Panc1 (cell line): ENCODE results near the gene BTBD9. TPM values are rescaled to one million over a fixed set of nuclear protein-coding genes. Genes with fewer than 3 reads are reported as not detected.

Experiments used
- ATAC-seq: fragments of 200-7000 bp; cut with Tn5 transposase; 2 replicates; pipeline ENCODE4 v1.9.1; 2020; ENCODE audit warnings: mild to moderate bottlenecking, moderate library complexity
- BruUV-seq: library from RNA; stranded (reverse); fragments of 400-500 nt; replicated peaks from 2 replicates; lab custom pipeline; 2021; lab: Mats Ljungman, UMichigan
- CTCF ChIA-PET: fragments of 300-600 bp; sonication (Branson Sonifier 250); formaldehyde crosslinking; loops from one replicate; lab custom pipeline; 2022; ENCODE audit warnings: antibody characterized with exemption; lab: Charles Lee
- POLR2A ChIA-PET: fragments of 300-600 bp; sonication (Branson Sonifier 250); formaldehyde crosslinking; loops from one replicate; lab custom pipeline; 2022; ENCODE audit warnings: antibody characterized with exemption; lab: Charles Lee
- DNase-seq: peaks from one replicate; pipeline ENCODE4 v3.0.0-alpha.2; 2010; ENCODE audit warnings: low read depth, low spot score
- H3K27ac ChIP-seq: 2 replicates; pipeline ENCODE4 v1.5.1; 2011; ENCODE audit warnings: mild to moderate bottlenecking, low read length, inconsistent platforms
- H3K27me3 ChIP-seq: fragments of 200-500 bp; sonication (Bioruptor generic); 2 replicates; pipeline ENCODE4 v1.6.0; 2014; ENCODE audit warnings: low read length, inconsistent platforms; ENCODE audit not compliant: control insufficient read depth, insufficient read depth
- H3K36me3 ChIP-seq: fragments of 200-500 bp; sonication (Bioruptor generic); 2 replicates; pipeline ENCODE4 v1.5.1; 2014; ENCODE audit warnings: inconsistent platforms, mild to moderate bottlenecking, low read length, moderate library complexity; ENCODE audit not compliant: control insufficient read depth, insufficient read depth
- H3K4me1 ChIP-seq: 2 replicates; pipeline ENCODE4 v1.5.1; 2011; ENCODE audit warnings: inconsistent platforms, mild to moderate bottlenecking, low read length, moderate library complexity; ENCODE audit not compliant: control insufficient read depth, insufficient read depth
- H3K4me3 ChIP-seq, 2 experiments: 2 replicates each; pipeline ENCODE4 v1.5.1; 2011 to 2012; ENCODE audit warnings: low read depth in 2 of 2, low read length in 2 of 2, mild to moderate bottlenecking in 2 of 2, inconsistent platforms in 1 of 2, moderate library complexity in 1 of 2
- H3K9me3 ChIP-seq: fragments of 200-500 bp; sonication (Bioruptor generic); 2 replicates; pipeline ENCODE4 v1.5.1; 2014; ENCODE audit warnings: low read depth, mild to moderate bottlenecking, inconsistent platforms, low read length, moderate library complexity; ENCODE audit not compliant: control insufficient read depth, insufficient read depth
- CTCF ChIP-seq: fragments of 450-650 bp; IDR thresholded peaks from 2 replicates; pipeline ENCODE4 v1.5.1; 2017; ENCODE audit warnings: mild to moderate bottlenecking
- POLR2AphosphoS5 ChIP-seq: IDR thresholded peaks from 2 replicates; pipeline ENCODE4 v1.6.1; 2012; ENCODE audit warnings: mild to moderate bottlenecking, low read depth, low read length, moderate library complexity
- REST ChIP-seq, 2 experiments: IDR thresholded peaks; 2 replicates each; pipeline ENCODE4 v1.6.1; 2011 to 2012; ENCODE audit warnings: low read depth in 2 of 2, control low read depth in 1 of 2, low read length in 1 of 2, mild to moderate bottlenecking in 1 of 2, moderate library complexity in 1 of 2; ENCODE audit not compliant: insufficient read depth in 1 of 2
- SIN3A ChIP-seq: IDR thresholded peaks from 2 replicates; pipeline ENCODE4 v1.6.1; 2012; ENCODE audit warnings: low read depth, mild to moderate bottlenecking, low read length, moderate library complexity, borderline replicate concordance; ENCODE audit not compliant: insufficient read depth
- TCF7L2 ChIP-seq: IDR thresholded peaks from 2 replicates; pipeline ENCODE4 v1.6.1; 2011; ENCODE audit warnings: mild to moderate bottlenecking, low read depth, low read length, inconsistent platforms
- in situ Hi-C: cut with HindIII; loops from 2 replicates; pipeline ENCODE4 v1.10.0; 2016; ENCODE audit warnings: low sequenced_read_pairs, low pct_unique_long_range_greater_than_20kb
- intact Hi-C: fragments of 100-400 bp; cut with micrococcal nuclease; formaldehyde crosslinking; loops from one replicate; pipeline ENCODE4 v1.10.0; 2022; ENCODE audit not compliant: unreplicated experiment
- total RNA-seq: library from RNA; stranded (reverse); gene quantifications from one replicate; pipeline ENCODE4 v1.2.1, GENCODE V29; 2021; ENCODE audit not compliant: unreplicated experiment

The BTBD9 gene
- total RNA-seq, 1 experiment from 2014 or later = 12.8 TPM

- DNase-seq (no peak), ATAC-seq (peak; percentile 64)
- ChIA-PET POLR2A (interaction anchor here (0.6 kb wide), 4 partner anchors 14 to 427 kb away, joined by 4 to 9 read pairs (median 6); no protein-coding TSS in a partner anchor), CTCF (interaction anchor here (0.6 kb wide), 2 partner anchors 49 to 747 kb away, joined by 7 to 9 read pairs; no protein-coding TSS in a partner anchor)
- peaks cover 3% of the 10 kb centered on the region; the same call in 1 of the 2 replicates for H3K36me3 ChIP-seq
- no peaks in the 10 kb centered on the region for H3K9me3 ChIP-seq
- TF ChIP-seq REST (IDR thresholded peaks at IDR 0.05; ENCODE audit: insufficient read depth in 1 of 2, low read depth in 2 of 2, low read length in 1 of 2) = no peak
- no peak for TF ChIP-seq POLR2AphosphoS5
- TF ChIP-seq TCF7L2 = no peak
- no peak for TF ChIP-seq CTCF
- no peak for TF ChIP-seq SIN3A
- H3K27me3 ChIP-seq = no peaks in the 10 kb centered on the region
- BruUV-seq = no TSS peak
- intact Hi-C loops = no loop called here
- in situ Hi-C loops = no loop called here
- peak overlapping the region; percentile 89 for H3K27ac ChIP-seq
- H3K4me3 ChIP-seq = peak overlapping the region; percentile 67 to 88
- H3K4me1 ChIP-seq = peaks cover 10% of the 10 kb centered on the region; the same call in 1 of the 2 replicates
These were observed 710 bp downstream of the BTBD9 start for GRCh38 chr6:38638941-38639497.

- BruUV-seq = no TSS peak
- ATAC-seq (no peak), DNase-seq (no peak)
- CTCF ChIA-PET = no interaction called here
- no peak overlapping the region for H3K4me3 ChIP-seq
- intact Hi-C loops = no loop called here
- POLR2A ChIA-PET = no interaction called here
- H3K4me1 ChIP-seq = peaks cover 10% of the 10 kb centered on the region; the same call in 1 of the 2 replicates
- in situ Hi-C loops = no loop called here
- peaks cover 3% of the 10 kb centered on the region; the same call in 1 of the 2 replicates for H3K36me3 ChIP-seq
- H3K27me3 ChIP-seq = no peaks in the 10 kb centered on the region
- TF ChIP-seq TCF7L2 = no peak
- no peak for TF ChIP-seq REST (IDR thresholded peaks at IDR 0.05; ENCODE audit: insufficient read depth in 1 of 2, low read depth in 2 of 2, low read length in 1 of 2)
- H3K27ac ChIP-seq = no peak overlapping the region
- H3K9me3 ChIP-seq = no peaks in the 10 kb centered on the region
These were observed 2.0 kb downstream of the BTBD9 start for GRCh38 chr6:38637756-38638155.
